ENCODE data around the gene ACSF3.

GRCh38 chr16:89201439-89202377, 108.1 kb downstream of the ACSF3 start:
- TF ChIP-seq CTCF (IDR thresholded peaks at IDR 0.05) (no peak), SIN3A (IDR thresholded peaks at IDR 0.05; ENCODE audit: borderline replicate concordance, insufficient read depth, low read depth, low read length) (no peak), POLR2AphosphoS5 (IDR thresholded peaks at IDR 0.05; ENCODE audit: low read depth, low read length) (no peak), TCF7L2 (IDR thresholded peaks at IDR 0.05; ENCODE audit: low read depth, low read length) (no peak)

Data from Panc1 (cell line).